Ovary (tissue), 3 donors: ENCODE measurements around the gene LRRC23.

ENCODE experiments used
- CTCF ChIP-seq, 3 donors: fragments of 450-650 bp in 2 of 3; fragments of 200-600 bp in 1 of 3; IDR thresholded peaks; one replicate each; pipeline versions ENCODE4 v1.5.1 to v1.8.0; 2016 to 2022; ENCODE audit warnings: antibody characterized with exemption in 3 of 3, mild to moderate bottlenecking in 1 of 3
- POLR2A ChIP-seq: fragments of 450-650 bp; IDR thresholded peaks from one replicate; pipeline ENCODE4 v1.6.1; 2017; ENCODE audit warnings: antibody characterized with exemption, mild to moderate bottlenecking, moderate library complexity
- donor health status: DM: no; HTN: no; CAD: no.

- TF ChIP-seq POLR2A (no peak), CTCF (IDR thresholded peaks at IDR 0.05) (no peak)
These were observed 20.6 kb downstream of the LRRC23 start for GRCh38 chr12:6925239-6925539.
